Activated CD4-positive, alpha-beta T cell treated with anti-CD3 and anti-CD28 coated beads, Interleukin-2, Interleukin-6, amounts not matched to agents 100 ng/mL and 50 ng/mL, durations not matched to agents 16 hours and 8 hours (primary cell): ENCODE results near the gene SCRT2.
"Not testable (repeated sequence)": the region's sequence is repeated elsewhere in the genome, so short reads cannot be mapped to it uniquely, and the experiment has no call there.

Source experiments
- DNase-seq: peaks from one replicate; pipeline ENCODE4 v3.0.0-alpha.2; 2020

The SCRT2 gene

GRCh38 chr20:650954-651353 is 24.6 kb downstream of the SCRT2 start:
- no peak for DNase-seq

GRCh38 chr20:650281-650680 is 25.3 kb downstream of the SCRT2 start:
- no peak for DNase-seq

- DNase-seq = no peak
These were observed 28.1 kb downstream of the SCRT2 start for GRCh38 chr20:647479-648019.

GRCh38 chr20:646868-647233 is 28.8 kb downstream of the SCRT2 start:
- DNase-seq = no peak

GRCh38 chr20:646107-646867 is 29.3 kb downstream of the SCRT2 start:
- no peak for DNase-seq

- DNase-seq = peak; percentile 83
These were observed 30.1 kb downstream of the SCRT2 start for GRCh38 chr20:645318-646106.

- DNase-seq = no peak
These were observed 30.8 kb downstream of the SCRT2 start for GRCh38 chr20:644692-645317.

GRCh38 chr20:642398-643174 is 33.0 kb downstream of the SCRT2 start:
- no peak for DNase-seq

- DNase-seq = not testable (repeated sequence)
These were observed 33.6 kb downstream of the SCRT2 start for GRCh38 chr20:642013-642397.

GRCh38 chr20:641516-641875 is 34.1 kb downstream of the SCRT2 start:
- no peak for DNase-seq

GRCh38 chr20:640674-641515 is 34.7 kb downstream of the SCRT2 start:
- no peak for DNase-seq

- DNase-seq = no peak
These were observed 37.0 kb downstream of the SCRT2 start for GRCh38 chr20:638579-638978.

- no peak for DNase-seq
These were observed 38.0 kb downstream of the SCRT2 start for GRCh38 chr20:637559-637958.

- no peak for DNase-seq
These were observed 39.7 kb downstream of the SCRT2 start for GRCh38 chr20:635893-636338.

GRCh38 chr20:635028-635892 is 40.3 kb downstream of the SCRT2 start:
- DNase-seq = no peak

GRCh38 chr20:634148-634925 is 41.3 kb downstream of the SCRT2 start:
- DNase-seq = no peak

GRCh38 chr20:631101-631500 is 44.5 kb downstream of the SCRT2 start:
- no peak for DNase-seq

- no peak for DNase-seq
These were observed 49.0 kb downstream of the SCRT2 start for GRCh38 chr20:626579-626978.

- DNase-seq = no peak
These were observed 50.2 kb downstream of the SCRT2 start for GRCh38 chr20:625360-625932.

GRCh38 chr20:623704-624103 is 51.9 kb downstream of the SCRT2 start:
- no peak for DNase-seq
